Neural cell (in vitro differentiated cells): Measurements from ENCODE around the gene OR5M10.

Experiments
- EP300 ChIP-seq: fragments of 450-650 bp; conservative IDR thresholded peaks from 2 replicates; pipeline ENCODE4 v1.6.1; 2014; ENCODE audit warnings: antibody characterized with exemption, mild to moderate bottlenecking, moderate library complexity; ENCODE audit not compliant: poor library complexity, severe bottlenecking
- EZH2 ChIP-seq: fragments of 200-600, 300-800 bp; shearing (Covaris generic), sonication (generic); IDR thresholded peaks from 2 replicates; pipeline ENCODE4 v1.6.1; 2014; ENCODE audit warnings: antibody characterized with exemption, low read length, borderline replicate concordance, mild to moderate bottlenecking; ENCODE audit not compliant: insufficient read depth, poor library complexity, severe bottlenecking
- TF ChIP-seq, protein P1 (sequence below): fragments of 450-650 bp; IDR thresholded peaks from 2 replicates; pipeline ENCODE4 v1.5.1; 2014; ENCODE audit warnings: antibody characterized with exemption, mild to moderate bottlenecking, moderate library complexity; ENCODE audit not compliant: poor library complexity, severe bottlenecking

- TF ChIP-seq, protein P1, sequence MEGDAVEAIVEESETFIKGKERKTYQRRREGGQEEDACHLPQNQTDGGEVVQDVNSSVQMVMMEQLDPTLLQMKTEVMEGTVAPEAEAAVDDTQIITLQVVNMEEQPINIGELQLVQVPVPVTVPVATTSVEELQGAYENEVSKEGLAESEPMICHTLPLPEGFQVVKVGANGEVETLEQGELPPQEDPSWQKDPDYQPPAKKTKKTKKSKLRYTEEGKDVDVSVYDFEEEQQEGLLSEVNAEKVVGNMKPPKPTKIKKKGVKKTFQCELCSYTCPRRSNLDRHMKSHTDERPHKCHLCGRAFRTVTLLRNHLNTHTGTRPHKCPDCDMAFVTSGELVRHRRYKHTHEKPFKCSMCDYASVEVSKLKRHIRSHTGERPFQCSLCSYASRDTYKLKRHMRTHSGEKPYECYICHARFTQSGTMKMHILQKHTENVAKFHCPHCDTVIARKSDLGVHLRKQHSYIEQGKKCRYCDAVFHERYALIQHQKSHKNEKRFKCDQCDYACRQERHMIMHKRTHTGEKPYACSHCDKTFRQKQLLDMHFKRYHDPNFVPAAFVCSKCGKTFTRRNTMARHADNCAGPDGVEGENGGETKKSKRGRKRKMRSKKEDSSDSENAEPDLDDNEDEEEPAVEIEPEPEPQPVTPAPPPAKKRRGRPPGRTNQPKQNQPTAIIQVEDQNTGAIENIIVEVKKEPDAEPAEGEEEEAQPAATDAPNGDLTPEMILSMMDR, result no peak
- TF ChIP-seq EP300 (no peak), EZH2 (no peak)
Measured at GRCh38 chr11:56611174-56611573, 33.7 kb upstream of the OR5M10 start.
